MM.1S (cell line): ENCODE measurements around the gene PIK3CG.
"Not testable (repeated sequence)": the region's sequence is repeated elsewhere in the genome, so short reads cannot be mapped to it uniquely, and the experiment has no call there.

ENCODE experiments used
- DNase-seq: peaks from one replicate; pipeline ENCODE4 v3.0.0-alpha.2; 2015
- H2AFZ ChIP-seq: fragments of 300-600 bp; sonication (generic); 2 replicates; pipeline ENCODE4 v1.6.0; 2016; ENCODE audit warnings: antibody characterized with exemption, low read length
- H3F3A ChIP-seq: fragments of 300-600 bp; sonication (generic); 2 replicates; pipeline ENCODE4 v1.6.1; 2016; ENCODE audit warnings: mild to moderate bottlenecking, antibody characterized with exemption, low read length, moderate library complexity, mixed read lengths; ENCODE audit not compliant: insufficient read depth
- H3K27ac ChIP-seq: fragments of 300-600 bp; sonication (generic); 2 replicates; pipeline ENCODE4 v1.5.1; 2016; ENCODE audit warnings: mild to moderate bottlenecking, low read length
- H3K27me3 ChIP-seq: fragments of 300-600 bp; sonication (generic); replicated peaks from 2 replicates; pipeline ENCODE4 v1.6.0; 2016; ENCODE audit warnings: low read length; ENCODE audit not compliant: insufficient read depth
- H3K36me3 ChIP-seq: fragments of 300-600 bp; sonication (generic); replicated peaks from 2 replicates; pipeline ENCODE4 v1.6.1; 2016; ENCODE audit warnings: mild to moderate bottlenecking, low read length, mixed read lengths; ENCODE audit not compliant: insufficient read depth
- H3K4me1 ChIP-seq: fragments of 300-600 bp; sonication (generic); 2 replicates; pipeline ENCODE4 v1.6.1; 2016; ENCODE audit warnings: low read length, mixed read lengths
- H3K4me2 ChIP-seq: fragments of 300-600 bp; sonication (generic); 2 replicates; pipeline ENCODE4 v1.6.0; 2016; ENCODE audit warnings: low read depth, low read length
- H3K4me3 ChIP-seq: fragments of 300-600 bp; sonication (generic); 2 replicates; pipeline ENCODE4 v1.5.1; 2016; ENCODE audit warnings: low read length, mixed read lengths
- H3K79me2 ChIP-seq: fragments of 300-600 bp; sonication (generic); 2 replicates; pipeline ENCODE4 v1.6.1; 2016; ENCODE audit warnings: mixed run types, low read length, mixed read lengths
- H3K9ac ChIP-seq: fragments of 300-600 bp; sonication (generic); 2 replicates; pipeline ENCODE4 v1.6.1; 2016; ENCODE audit warnings: low read length, mixed read lengths
- H3K9me2 ChIP-seq: fragments of 300-600 bp; sonication (generic); replicated peaks from 2 replicates; pipeline ENCODE4 v1.6.1; 2016; ENCODE audit warnings: mild to moderate bottlenecking, low read length, mixed read lengths; ENCODE audit not compliant: insufficient read depth
- H3K9me3 ChIP-seq: fragments of 300-600 bp; sonication (generic); replicated peaks from 2 replicates; pipeline ENCODE4 v1.6.1; 2016; ENCODE audit warnings: mild to moderate bottlenecking, low read length, mixed read lengths; ENCODE audit not compliant: insufficient read depth
- H4K20me1 ChIP-seq: fragments of 300-600 bp; sonication (generic); 2 replicates; pipeline ENCODE4 v1.6.1; 2016; ENCODE audit warnings: mild to moderate bottlenecking, low read length, moderate library complexity, mixed read lengths; ENCODE audit not compliant: insufficient read depth
- CTCF ChIP-seq: fragments of 300-600 bp; sonication (generic); IDR thresholded peaks from 2 replicates; pipeline ENCODE4 v1.5.1; 2016; ENCODE audit warnings: antibody characterized with exemption, low read length, mixed read lengths
- EZH2 ChIP-seq: fragments of 300-600 bp; sonication (generic); optimal IDR thresholded peaks from 2 replicates; pipeline ENCODE3; 2017; ENCODE audit warnings: low read depth, mild to moderate bottlenecking, antibody characterized with exemption, low read length, mixed read lengths
- EZH2phosphoT487 ChIP-seq: fragments of 300-600 bp; sonication (generic); IDR thresholded peaks from 2 replicates; pipeline ENCODE4 v1.6.1; 2018; ENCODE audit warnings: antibody characterized with exemption, low read length

PIK3CG gene

GRCh38 chr7:106824458-106824857 is 40.6 kb upstream of the PIK3CG start:
- DNase-seq = no peak
- no peaks in the 10 kb centered on the region for H3K36me3 ChIP-seq
- no peaks in the 10 kb centered on the region for H3K9me2 ChIP-seq
- H3K27ac ChIP-seq = no peak overlapping the region
- 0 out of 2 replicates have a peak, but pooled peaks cover 5% of the 10 kb centered on the region for H3K4me1 ChIP-seq
- no peaks in the 10 kb centered on the region for H3K79me2 ChIP-seq
- H2AFZ ChIP-seq = no peak overlapping the region
- TF ChIP-seq CTCF = no peak
- TF ChIP-seq EZH2phosphoT487 = no peak
- TF ChIP-seq EZH2 = no peak
- no peak overlapping the region for H3K4me2 ChIP-seq
- H3K27me3 ChIP-seq = no peaks in the 10 kb centered on the region
- H4K20me1 ChIP-seq = no peaks in the 10 kb centered on the region
- H3K9me3 ChIP-seq = no peaks in the 10 kb centered on the region
- no peak overlapping the region for H3K4me3 ChIP-seq
- H3F3A ChIP-seq = no peaks in the 10 kb centered on the region
- H3K9ac ChIP-seq = no peak overlapping the region

GRCh38 chr7:106827626-106828025 is 37.5 kb upstream of the PIK3CG start:
- H3K36me3 ChIP-seq = no peaks in the 10 kb centered on the region
- H3K4me1 ChIP-seq = 0 out of 2 replicates have a peak, but pooled peaks cover 14% of the 10 kb centered on the region
- no peak overlapping the region for H3K4me3 ChIP-seq
- no peaks in the 10 kb centered on the region for H3K9me3 ChIP-seq
- H3K4me2 ChIP-seq = no peak overlapping the region
- DNase-seq = no peak
- no peak overlapping the region for H3K9ac ChIP-seq
- H3K27me3 ChIP-seq = no peaks in the 10 kb centered on the region
- no peaks in the 10 kb centered on the region for H3K79me2 ChIP-seq
- no peaks in the 10 kb centered on the region for H3F3A ChIP-seq
- peak overlapping the region; percentile 1; the same call in 1 of the 2 replicates for H3K27ac ChIP-seq
- TF ChIP-seq EZH2phosphoT487 = no peak
- TF ChIP-seq EZH2 = no peak
- no peak for TF ChIP-seq CTCF
- no peak overlapping the region for H2AFZ ChIP-seq
- H4K20me1 ChIP-seq = no peaks in the 10 kb centered on the region
- H3K9me2 ChIP-seq = no peaks in the 10 kb centered on the region

- Histone ChIP-seq H3K36me3 (no peaks in the 10 kb centered on the region), H3K9me2 (no peaks in the 10 kb centered on the region), H3K27me3 (no peaks in the 10 kb centered on the region), H3K4me2 (no peak overlapping the region), H3K4me3 (no peak overlapping the region), H3K27ac (no peak overlapping the region), H3K4me1 (0 out of 2 replicates have a peak, but pooled peaks cover 14% of the 10 kb centered on the region), H3K79me2 (no peaks in the 10 kb centered on the region), H4K20me1 (no peaks in the 10 kb centered on the region), H3K9me3 (no peaks in the 10 kb centered on the region), H3F3A (no peaks in the 10 kb centered on the region), H3K9ac (no peak overlapping the region), H2AFZ (no peak overlapping the region)
- TF ChIP-seq CTCF = no peak
- no peak for TF ChIP-seq EZH2phosphoT487
- DNase-seq = no peak
These were observed 35.6 kb upstream of the PIK3CG start for GRCh38 chr7:106829496-106829895.

GRCh38 chr7:106830896-106831295 is 34.2 kb upstream of the PIK3CG start:
- H3K36me3 ChIP-seq, H3K4me2 ChIP-seq, H3F3A ChIP-seq, H3K9ac ChIP-seq, H4K20me1 ChIP-seq, H3K79me2 ChIP-seq, H3K27me3 ChIP-seq, H2AFZ ChIP-seq, H3K4me3 ChIP-seq, H3K9me3 ChIP-seq, H3K9me2 ChIP-seq: not testable (repeated sequence)
- 0 out of 2 replicates have a peak, but pooled peaks cover 14% of the 10 kb centered on the region for H3K4me1 ChIP-seq
- H3K27ac ChIP-seq = peak overlapping the region; percentile 18; the same call in 1 of the 2 replicates
- peak; percentile 37 for DNase-seq
